ENCODE results near the gene PI4K2B. TPM values are rescaled to one million over a fixed set of nuclear protein-coding genes. Genes with fewer than 3 reads are reported as not detected.
"Not testable (repeated sequence)": the region's sequence is repeated elsewhere in the genome, so short reads cannot be mapped to it uniquely, and the experiment has no call there.

The PI4K2B gene
- total and polyA plus RNA-seq, 7 experiments from 2014 or later, result 7.2 to 31.9 (median 11.9) TPM

- intact Hi-C loops (cut with micrococcal nuclease), result no loop called here
- Histone ChIP-seq H3K4me3 (ENCODE audit: low read length) (no peak overlapping the region), H3K36me3 (ENCODE audit: control insufficient read depth in 2 of 3, insufficient read depth in 3 of 3, low read length in 3 of 3) (no peaks in the 10 kb centered on the region), H3K27ac (ENCODE audit: low read depth, low read length) (no peak overlapping the region), H3K27me3 (ENCODE audit: control insufficient read depth in 2 of 2, insufficient read depth in 2 of 2, low read length in 2 of 2) (no peaks in the 10 kb centered on the region), H3K9me3 (ENCODE audit: control insufficient read depth in 2 of 3, low read length in 3 of 3) (peaks cover 0 to 13% (median 0%) of the 10 kb centered on the region in 3 experiments), H3K4me1 (ENCODE audit: control insufficient read depth in 2 of 2, insufficient read depth in 2 of 2, low read length in 2 of 2) (no peaks in the 10 kb centered on the region)
- ChIA-PET POLR2A (no interaction called here), CTCF (interaction anchor here (0.6 kb wide), 1 partner anchor 24 kb away, joined by 3 read pairs; no protein-coding TSS in a partner anchor)
- H3K4me1 Mint-ChIP-seq, result no peaks in the 10 kb centered on the region
- no peak overlapping the region for H3K27ac Mint-ChIP-seq
- peaks cover 0 to 10% (median 0%) of the 10 kb centered on the region in 5 donors for H3K27me3 Mint-ChIP-seq
- H3K9me3 Mint-ChIP-seq, result peaks cover 7 to 67% (median 25%) of the 10 kb centered on the region in 11 donors
- peaks cover 7 to 51% (median 25%) of the 10 kb centered on the region in 5 donors for H3K36me3 Mint-ChIP-seq
- DNase-seq (no peak), ATAC-seq (no peak)
- no peak overlapping the region for H3K4me3 Mint-ChIP-seq
Measured at GRCh38 chr4:25211721-25212120, 22.1 kb upstream of the PI4K2B start.

GRCh38 chr4:25212822-25213221 lies 21.0 kb upstream of the PI4K2B start:
- Mint-ChIP-seq H3K27me3 (peaks cover 0 to 2% (median 0%) of the 10 kb centered on the region in 5 donors), H3K27ac (no peak overlapping the region), H3K36me3 (peaks cover 7 to 45% (median 29%) of the 10 kb centered on the region in 5 donors), H3K4me1 (no peaks in the 10 kb centered on the region), H3K4me3 (no peak overlapping the region), H3K9me3 (peaks cover 7 to 71% (median 21%) of the 10 kb centered on the region in 11 donors)
- Histone ChIP-seq H3K4me3 (ENCODE audit: low read length) (no peak overlapping the region), H3K36me3 (ENCODE audit: control insufficient read depth in 2 of 3, insufficient read depth in 3 of 3, low read length in 3 of 3) (no peaks in the 10 kb centered on the region), H3K27ac (ENCODE audit: low read depth, low read length) (no peak overlapping the region), H3K4me1 (ENCODE audit: control insufficient read depth in 2 of 2, insufficient read depth in 2 of 2, low read length in 2 of 2) (no peaks in the 10 kb centered on the region), H3K27me3 (ENCODE audit: control insufficient read depth in 2 of 2, insufficient read depth in 2 of 2, low read length in 2 of 2) (no peaks in the 10 kb centered on the region), H3K9me3 (ENCODE audit: control insufficient read depth in 2 of 3, low read length in 3 of 3) (peaks cover 0 to 13% (median 0%) of the 10 kb centered on the region in 3 experiments)
- ChIA-PET CTCF (no interaction called here), POLR2A (interaction anchor here (0.7 kb wide), 1 partner anchor 316 kb away, joined by 3 read pairs; no protein-coding TSS in a partner anchor)
- ATAC-seq, result no peak
- no peak for DNase-seq
- intact Hi-C loops (cut with micrococcal nuclease), result no loop called here

GRCh38 chr4:25213347-25213979 lies 20.4 kb upstream of the PI4K2B start:
- Mint-ChIP-seq H3K4me3 (no peak overlapping the region), H3K9me3 (peaks cover 7 to 77% (median 21%) of the 10 kb centered on the region in 11 donors), H3K36me3 (peaks cover 12 to 48% (median 31%) of the 10 kb centered on the region in 5 donors), H3K4me1 (no peaks in the 10 kb centered on the region), H3K27me3 (peaks cover 0 to 2% (median 0%) of the 10 kb centered on the region in 5 donors), H3K27ac (no peak overlapping the region)
- no peak for ATAC-seq
- no peaks in the 10 kb centered on the region for H3K4me1 ChIP-seq (ENCODE audit: control insufficient read depth in 2 of 2, insufficient read depth in 2 of 2, low read length in 2 of 2)
- ChIA-PET CTCF (no interaction called here), POLR2A (no interaction called here)
- intact Hi-C loops (cut with micrococcal nuclease), result no loop called here
- peaks cover 0 to 13% (median 0%) of the 10 kb centered on the region in 3 experiments for H3K9me3 ChIP-seq (ENCODE audit: control insufficient read depth in 2 of 3, low read length in 3 of 3)
- no peaks in the 10 kb centered on the region for H3K27me3 ChIP-seq (ENCODE audit: control insufficient read depth in 2 of 2, insufficient read depth in 2 of 2, low read length in 2 of 2)
- H3K4me3 ChIP-seq (ENCODE audit: low read length), result no peak overlapping the region
- DNase-seq, result no peak
- H3K27ac ChIP-seq (ENCODE audit: low read depth, low read length), result no peak overlapping the region
- H3K36me3 ChIP-seq (ENCODE audit: control insufficient read depth in 2 of 3, insufficient read depth in 3 of 3, low read length in 3 of 3), result no peaks in the 10 kb centered on the region

- H3K27ac Mint-ChIP-seq; CTCF ChIA-PET; H3K36me3 ChIP-seq (ENCODE audit: control insufficient read depth in 2 of 3, insufficient read depth in 3 of 3, low read length in 3 of 3); H3K4me1 ChIP-seq (ENCODE audit: control insufficient read depth in 2 of 2, insufficient read depth in 2 of 2, low read length in 2 of 2); DNase-seq; H3K27me3 ChIP-seq (ENCODE audit: control insufficient read depth in 2 of 2, insufficient read depth in 2 of 2, low read length in 2 of 2); POLR2A ChIA-PET; ATAC-seq; H3K27ac ChIP-seq (ENCODE audit: low read depth, low read length); H3K4me3 ChIP-seq (ENCODE audit: low read length); H3K4me3 Mint-ChIP-seq; H3K27me3 Mint-ChIP-seq; intact Hi-C loops (cut with micrococcal nuclease); H3K4me1 Mint-ChIP-seq: not testable (repeated sequence)
- H3K36me3 Mint-ChIP-seq, result peaks cover 16 to 60% (median 41%) of the 10 kb centered on the region in 5 donors
- H3K9me3 ChIP-seq (ENCODE audit: control insufficient read depth in 2 of 3, low read length in 3 of 3), result peaks cover 0 to 13% (median 0%) of the 10 kb centered on the region in 3 experiments
- peaks cover 9 to 82% (median 22%) of the 10 kb centered on the region in 11 donors for H3K9me3 Mint-ChIP-seq
Measured at GRCh38 chr4:25214750-25215149, 19.1 kb upstream of the PI4K2B start.

- DNase-seq (no peak), ATAC-seq (no peak)
- intact Hi-C loops (cut with micrococcal nuclease), result no loop called here
- H3K9me3 Mint-ChIP-seq, result peaks cover 12 to 82% (median 25%) of the 10 kb centered on the region in 11 donors
- POLR2A ChIA-PET, result no interaction called here
- Histone ChIP-seq H3K4me1 (ENCODE audit: control insufficient read depth in 2 of 2, insufficient read depth in 2 of 2, low read length in 2 of 2) (no peaks in the 10 kb centered on the region), H3K9me3 (ENCODE audit: control insufficient read depth in 2 of 3, low read length in 3 of 3) (peaks cover 0 to 16% (median 0%) of the 10 kb centered on the region in 3 experiments), H3K4me3 (ENCODE audit: low read length) (no peak overlapping the region), H3K36me3 (ENCODE audit: control insufficient read depth in 2 of 3, insufficient read depth in 3 of 3, low read length in 3 of 3) (no peaks in the 10 kb centered on the region), H3K27me3 (ENCODE audit: control insufficient read depth in 2 of 2, insufficient read depth in 2 of 2, low read length in 2 of 2) (no peaks in the 10 kb centered on the region), H3K27ac (ENCODE audit: low read depth, low read length) (no peak overlapping the region)
- no peaks in the 10 kb centered on the region for H3K27me3 Mint-ChIP-seq
- no peak overlapping the region for H3K4me3 Mint-ChIP-seq
- peaks cover 19 to 60% (median 46%) of the 10 kb centered on the region in 5 donors for H3K36me3 Mint-ChIP-seq
- no peak overlapping the region for H3K27ac Mint-ChIP-seq
- CTCF ChIA-PET, result no interaction called here
- no peaks in the 10 kb centered on the region for H3K4me1 Mint-ChIP-seq
Measured at GRCh38 chr4:25215511-25215910, 18.3 kb upstream of the PI4K2B start.

GRCh38 chr4:25221377-25221776 lies 12.5 kb upstream of the PI4K2B start:
- Histone ChIP-seq H3K36me3 (ENCODE audit: control insufficient read depth in 2 of 3, insufficient read depth in 3 of 3, low read length in 3 of 3) (no peaks in the 10 kb centered on the region), H3K9me3 (ENCODE audit: control insufficient read depth in 2 of 3, low read length in 3 of 3) (peaks cover 0 to 53% (median 17%) of the 10 kb centered on the region in 3 experiments), H3K27ac (ENCODE audit: low read depth, low read length) (no peak overlapping the region), H3K4me3 (ENCODE audit: low read length) (no peak overlapping the region), H3K27me3 (ENCODE audit: control insufficient read depth in 2 of 2, insufficient read depth in 2 of 2, low read length in 2 of 2) (no peaks in the 10 kb centered on the region), H3K4me1 (ENCODE audit: control insufficient read depth in 2 of 2, insufficient read depth in 2 of 2, low read length in 2 of 2) (no peaks in the 10 kb centered on the region)
- intact Hi-C loops (cut with micrococcal nuclease), result no loop called here
- Mint-ChIP-seq H3K9me3 (peaks cover 9 to 89% (median 52%) of the 10 kb centered on the region in 11 donors), H3K27me3 (no peaks in the 10 kb centered on the region), H3K27ac (no peak overlapping the region), H3K36me3 (peaks cover 34 to 58% (median 41%) of the 10 kb centered on the region in 5 donors), H3K4me1 (peaks cover 0 to 2% (median 0%) of the 10 kb centered on the region in 7 donors), H3K4me3 (no peak overlapping the region)
- CTCF ChIA-PET, result no interaction called here
- DNase-seq, result no peak
- POLR2A ChIA-PET, result interaction anchor here (1.0 kb wide), 1 partner anchor 14 kb away, joined by 3 read pairs; no protein-coding TSS in a partner anchor
- ATAC-seq, result no peak
